AML-193 (cell line): ENCODE measurements around the gene AP5S1.
"Not testable (repeated sequence)": the region's sequence is repeated elsewhere in the genome, so short reads cannot be mapped to it uniquely, and the experiment has no call there.

Source experiments
- DNase-seq, 2 experiments: peaks; one replicate each; lab custom pipeline; 2025; lab: John Stamatoyannopoulos, UW

Gene AP5S1

GRCh38 chr20:3820048-3820900, at the start of gene AP5S1:
AP5S1 (plus strand) TSS chr20:3820547; CDS start chr20:3822118, 1,571 bp downstream.
- peak; percentile 90 to 94 for DNase-seq

GRCh38 chr20:3771552-3772058, 48.7 kb upstream of the AP5S1 start:
- no peak for DNase-seq

DNA sequence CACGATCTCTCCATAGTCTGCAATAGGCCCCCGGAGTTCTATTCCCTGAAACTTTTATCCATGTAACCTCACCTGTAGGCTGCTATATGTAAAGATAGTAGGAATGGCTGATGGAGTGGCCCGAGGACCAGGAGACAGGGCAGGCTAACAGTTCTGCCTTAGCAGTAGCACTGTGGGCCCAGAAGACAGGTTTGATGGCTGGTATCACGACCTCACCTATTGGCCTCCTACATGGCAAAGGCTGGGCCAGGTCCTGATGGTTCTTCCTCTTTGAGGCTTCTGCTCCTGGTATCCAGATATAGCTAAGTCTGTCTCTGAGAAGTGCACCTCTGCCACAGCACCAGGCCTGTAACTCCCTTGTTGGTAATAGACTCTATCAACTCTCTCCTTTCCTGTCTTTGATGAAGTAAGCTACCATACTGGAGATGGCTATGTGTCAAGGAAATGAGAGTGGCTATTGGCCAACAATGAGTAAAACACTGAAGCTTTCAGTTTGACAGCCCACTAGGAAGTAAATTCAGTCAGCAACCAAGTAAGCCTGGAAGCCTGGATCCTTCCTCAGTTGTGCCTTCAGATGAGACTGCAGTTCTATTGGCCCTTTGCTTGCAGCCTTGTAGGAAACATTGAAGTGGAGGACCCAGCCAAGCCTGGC, 44.8 kb upstream of the AP5S1 start:
- DNase-seq: no peak

DNA sequence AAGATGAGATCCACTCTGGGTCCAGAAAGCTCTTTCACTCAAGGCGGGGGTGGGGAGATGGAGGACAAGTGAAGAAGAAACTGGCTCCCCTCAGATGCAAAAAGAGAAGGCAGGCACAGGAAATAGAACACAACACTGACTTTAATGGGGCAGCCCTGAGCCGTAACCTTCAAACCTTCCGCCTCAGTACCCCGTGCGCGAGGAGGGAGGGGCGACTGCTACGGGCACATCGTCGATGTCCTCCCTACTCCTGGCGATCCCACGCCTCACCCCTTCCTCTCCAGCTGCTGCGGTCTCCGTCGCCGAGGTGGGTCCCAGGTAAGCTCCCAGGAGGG, 43.0 kb upstream of the AP5S1 start:
- no peak for DNase-seq

- DNase-seq: no peak
These were observed 42.4 kb upstream of the AP5S1 start for GRCh38 chr20:3777716-3778629.

DNA sequence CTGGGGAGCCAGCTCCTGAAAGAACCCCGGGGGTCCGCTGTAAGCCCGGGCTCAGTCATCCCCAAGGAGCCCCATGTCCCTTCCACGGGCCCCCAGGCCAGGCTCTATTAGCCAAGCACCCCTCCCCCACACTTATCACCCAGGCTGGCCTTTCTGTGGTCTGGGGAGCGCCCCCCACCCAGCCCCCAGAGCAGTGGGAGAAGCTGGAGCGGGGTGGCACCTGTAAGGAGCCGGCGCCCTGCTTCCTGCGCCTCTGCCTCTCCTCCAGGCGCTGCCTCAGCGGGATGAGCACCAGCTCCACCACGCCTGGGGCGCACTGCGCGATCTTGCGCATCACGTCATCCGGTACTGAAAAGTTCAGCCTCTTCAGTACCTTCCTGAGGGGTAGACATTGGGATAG, 41.4 kb upstream of the AP5S1 start:
- DNase-seq: no peak

DNA sequence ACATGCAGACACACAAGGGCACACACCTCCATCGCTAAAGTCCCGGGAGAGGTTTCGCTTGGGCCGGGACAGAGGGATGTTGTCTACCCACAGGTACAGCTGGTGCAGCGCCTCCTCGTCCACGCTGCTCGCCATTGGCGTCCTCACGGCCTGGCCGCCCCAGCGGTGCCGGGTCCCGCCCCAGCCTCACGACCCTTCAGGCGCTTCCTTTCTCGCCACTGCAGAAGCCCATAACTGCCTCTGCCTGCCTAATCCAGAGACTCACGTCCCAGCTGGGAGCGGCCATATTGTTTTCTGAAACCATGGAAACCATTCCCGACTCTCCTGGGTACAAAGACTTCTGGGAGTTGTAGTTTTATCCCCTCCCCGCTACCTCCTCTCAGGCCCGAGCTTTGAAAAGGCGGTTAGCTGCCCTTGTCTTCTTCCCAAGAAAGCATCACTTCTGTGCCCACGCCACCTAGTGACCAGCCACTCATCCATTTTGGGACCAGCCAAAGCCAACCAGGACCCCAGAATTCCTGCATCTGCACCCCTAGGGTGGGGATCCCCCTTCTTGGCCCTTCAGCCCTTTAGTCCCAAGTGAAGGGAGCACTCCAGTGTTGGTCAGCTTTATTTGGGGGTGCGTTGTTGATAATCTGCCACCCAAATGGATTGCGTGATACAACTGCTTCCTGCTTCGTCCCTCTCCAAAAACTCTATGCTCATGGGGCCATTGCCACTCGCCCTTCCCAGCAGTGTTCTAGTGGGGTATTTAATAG, 39.0 kb upstream of the AP5S1 start, which contains the start of gene SPEF1:
SPEF1 (minus strand) TSS at position 296 of the 758 bp plus-strand sequence; CDS start at position 135, 161 bp downstream.
- DNase-seq: peak; percentile 69 to 81

- DNase-seq: no peak
These were observed 37.8 kb upstream of the AP5S1 start for GRCh38 chr20:3782597-3782996.

GRCh38 chr20:3783068-3783489, 37.3 kb upstream of the AP5S1 start:
- no peak for DNase-seq

GRCh38 chr20:3783511-3784195, 36.7 kb upstream of the AP5S1 start:
- no peak for DNase-seq

DNA sequence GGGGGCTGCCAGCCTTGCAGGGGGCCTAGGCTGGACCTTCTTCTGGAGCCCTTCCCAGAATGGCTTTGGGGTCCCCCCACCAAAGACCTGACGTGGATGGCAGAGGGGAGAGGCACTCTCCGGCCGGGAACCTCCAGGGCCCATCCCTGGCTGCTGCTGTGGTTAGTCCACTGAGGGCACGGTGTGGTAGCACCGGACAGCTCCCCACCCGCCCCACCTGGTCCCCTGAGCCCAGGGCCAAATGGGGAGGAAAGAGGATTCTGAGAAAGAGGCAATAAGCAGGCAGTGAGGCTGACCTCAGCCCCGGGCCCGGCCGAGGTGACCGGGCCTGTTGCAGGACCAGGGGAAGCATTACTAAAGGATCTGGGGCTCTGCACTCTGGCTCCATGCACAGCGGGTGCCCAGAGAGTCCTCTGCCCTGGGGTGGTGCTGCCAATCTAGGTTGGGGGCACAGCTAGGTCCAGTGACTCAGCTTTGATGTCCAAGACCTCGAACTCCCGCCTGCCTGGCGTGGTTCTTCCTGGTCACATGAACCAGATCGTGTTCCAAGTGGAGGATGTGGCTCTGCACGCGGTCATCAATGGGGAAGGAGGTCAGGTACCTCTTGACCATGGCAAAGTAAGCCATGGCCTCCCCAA, 36.0 kb upstream of the AP5S1 start:
- no peak for DNase-seq

- no peak for DNase-seq
These were observed 35.5 kb upstream of the AP5S1 start for GRCh38 chr20:3784863-3785239.

- no peak for DNase-seq
These were observed 34.9 kb upstream of the AP5S1 start for GRCh38 chr20:3785240-3786125.

GRCh38 chr20:3786126-3786484, 34.2 kb upstream of the AP5S1 start:
- DNase-seq: no peak

GRCh38 chr20:3786665-3787323, 33.6 kb upstream of the AP5S1 start, which contains the start of gene CENPB:
CENPB (minus strand) TSS chr20:3786740; CDS start chr20:3786483, 257 bp downstream.
- DNase-seq: peak; percentile 79 to 81

GRCh38 chr20:3787324-3788014, 32.9 kb upstream of the AP5S1 start:
- no peak for DNase-seq

GRCh38 chr20:3788685-3789155, 31.6 kb upstream of the AP5S1 start:
- no peak for DNase-seq

DNA sequence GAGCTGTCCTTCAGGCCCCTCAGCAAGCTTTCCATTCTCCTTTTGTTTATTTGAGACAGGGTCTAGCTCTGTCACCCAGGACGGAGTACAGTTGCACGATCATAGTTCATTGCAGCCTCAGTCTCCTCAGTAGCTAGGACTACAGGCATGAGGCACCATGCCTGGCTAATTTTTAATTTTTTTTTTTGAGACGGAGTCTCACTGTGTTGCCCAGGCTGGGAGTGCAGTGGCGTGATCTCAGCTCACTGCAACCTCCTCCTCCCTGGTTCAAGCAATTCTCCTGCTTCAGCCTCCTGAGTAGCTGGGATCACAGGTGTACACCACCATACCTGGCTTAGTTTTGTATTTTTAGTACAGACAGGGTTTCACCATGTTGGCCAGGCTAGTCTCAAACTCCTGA, 31.1 kb upstream of the AP5S1 start:
- DNase-seq: not testable (repeated sequence)
